T-cell (primary cell): ENCODE results near the gene PCCB. TPM values are rescaled to one million over a fixed set of nuclear protein-coding genes. Genes with fewer than 3 reads are reported as not detected.
A peak's percentile ranks its signal among the peaks of the same experiment; 100 is the strongest.
"Not testable (repeated sequence)": the region's sequence is repeated elsewhere in the genome, so short reads cannot be mapped to it uniquely, and the experiment has no call there.

Experiments used
- ATAC-seq, 4 experiments: fragments of 200-7000 bp in 3 of 4; fragments of 150-1000 bp in 1 of 4; cut with Tn5 transposase; replicated peaks in 1 of 4; 1 replicate in 3 of 4; 2 replicates in 1 of 4; pipeline ENCODE4 v1.10.0; 2021; ENCODE audit warnings: moderate library complexity in 3 of 4, mild to moderate bottlenecking in 2 of 4, moderate number of reproducible peaks in 1 of 4
- CTCF ChIA-PET, 2 donors: fragments of 300-600 bp; sonication (Branson Sonifier 250); formaldehyde crosslinking; loops; one replicate each; lab custom pipeline; 2022; ENCODE audit warnings: antibody characterized with exemption in 2 of 2; lab: Charles Lee
- POLR2A ChIA-PET, 2 donors: fragments of 300-600 bp; sonication (Branson Sonifier 250); formaldehyde crosslinking; loops; one replicate each; lab custom pipeline; 2022; ENCODE audit warnings: antibody characterized with exemption in 2 of 2; lab: Charles Lee
- DNase-seq, 35 experiments: peaks; one replicate each; pipeline versions ENCODE4 v3.0.0 to v3.0.0-alpha.2; 2013 to 2023
- H3K27ac ChIP-seq: one replicate; pipeline ENCODE4 v1.5.1; 2013; ENCODE audit warnings: low read length
- H3K27me3 ChIP-seq, 2 experiments: replicated peaks in 1 of 2; 1 replicate in 1 of 2; 2 replicates in 1 of 2; pipeline versions ENCODE4 v1.6.1 to v1.7.0; 2013; ENCODE audit warnings: low read length in 1 of 2, mixed read lengths in 1 of 2; ENCODE audit not compliant: control insufficient read depth in 2 of 2, insufficient read depth in 2 of 2; ENCODE audit errors: extremely low read depth in 1 of 2
- H3K36me3 ChIP-seq, 2 donors: 1 replicate in 1 of 2; 2 replicates in 1 of 2; pipeline versions ENCODE4 v1.6.1 to v1.7.0; 2013; ENCODE audit warnings: low read length in 1 of 2; ENCODE audit not compliant: control insufficient read depth in 2 of 2, insufficient read depth in 1 of 2; ENCODE audit errors: extremely low read depth in 1 of 2
- H3K4me1 ChIP-seq, 2 experiments: 1 replicate in 1 of 2; 2 replicates in 1 of 2; pipeline versions ENCODE4 v1.6.1 to v1.7.0; 2013; ENCODE audit warnings: low read length in 2 of 2, mixed read lengths in 1 of 2; ENCODE audit not compliant: insufficient read depth in 2 of 2, control insufficient read depth in 1 of 2; ENCODE audit errors: extremely low read depth in 1 of 2
- H3K4me3 ChIP-seq, 2 donors: 1 replicate in 1 of 2; 2 replicates in 1 of 2; pipeline versions ENCODE4 v1.5.1 to v1.7.0; 2013; ENCODE audit warnings: mild to moderate bottlenecking in 2 of 2, low read length in 1 of 2, moderate library complexity in 1 of 2; ENCODE audit not compliant: control insufficient read depth in 1 of 2; ENCODE audit errors: extremely low read depth in 1 of 2
- H3K9me3 ChIP-seq: 2 replicates; pipeline ENCODE4 v1.7.0; 2013
- H3K27ac Mint-ChIP-seq, 2 donors: one replicate each; pipeline ENCODE4 v1.8.0; 2020 to 2021; ENCODE audit warnings: mild to moderate bottlenecking in 2 of 2, mixed read lengths in 2 of 2
- H3K27me3 Mint-ChIP-seq, 2 donors: one replicate each; pipeline ENCODE4 v1.8.0; 2021 to 2022; ENCODE audit warnings: mixed read lengths in 2 of 2
- H3K36me3 Mint-ChIP-seq: one replicate; pipeline ENCODE4 v1.8.0; 2021; ENCODE audit warnings: mixed read lengths
- H3K4me1 Mint-ChIP-seq, 3 donors: one replicate each; pipeline ENCODE4 v1.8.0; 2020 to 2022; ENCODE audit warnings: mixed read lengths in 3 of 3, mild to moderate bottlenecking in 1 of 3
- H3K4me3 Mint-ChIP-seq, 3 donors: one replicate each; pipeline ENCODE4 v1.8.0; 2020 to 2022; ENCODE audit warnings: mild to moderate bottlenecking in 3 of 3, mixed read lengths in 3 of 3, moderate library complexity in 3 of 3
- H3K9me3 Mint-ChIP-seq, 3 donors: one replicate each; pipeline ENCODE4 v1.8.0; 2020 to 2022; ENCODE audit warnings: mixed read lengths in 3 of 3
- WGBS: methylation state at CpG from one replicate; pipeline ENCODE4 v1.1.5; 2013; ENCODE audit warnings: missing lambda C conversion rate; ENCODE audit not compliant: insufficient coverage; 5-methylcytosine and 5-hydroxymethylcytosine counted together
- total RNA-seq, 35 experiments: library from RNA in 6 of 35; stranded (reverse) in 6 of 35; fragments of 120-200 nt in 1 of 35; gene quantifications; one replicate each; pipeline versions ENCODE4 v1.2.1 to v1.2.4 and lab custom pipeline; 2013 to 2026

PCCB gene
- total RNA-seq: 10 to 100 TPM; 13.8 to 19.3 (median 16.1) TPM
- 20.4 TPM for total RNA-seq (2013)
- 11.6 to 48.7 (median 18.6) reads per million in 29 experiments for total RNA-seq (lab: John Stamatoyannopoulos, UW)

GRCh38 chr3:136250059-136250902, at the start of gene PCCB:
TSS of gene PCCB (plus strand) at chr3:136250340. CDS start at chr3:136250376, 36 bp downstream.
- no peaks in the 10 kb centered on the region for H3K36me3 ChIP-seq
- Mint-ChIP-seq H3K4me3 (peak within 1 kb of the TSS; percentile 83 to 90 (median 88)), H3K9me3 (no peaks in the 10 kb centered on the region), H3K27ac (peak within 1 kb of the TSS; percentile 91 to 92), H3K36me3 (no peaks in the 10 kb centered on the region), H3K27me3 (no peaks in the 10 kb centered on the region), H3K4me1 (peaks cover 19 to 26% (median 22%) of the 10 kb centered on the region in 3 donors)
- H3K4me1 ChIP-seq: peaks cover 8 to 17% of the 10 kb centered on the region in 2 experiments
- H3K4me3 ChIP-seq: peak within 1 kb of the TSS; percentile 70 to 80
- peak; percentile 84 to 96 (median 89) for DNase-seq
- H3K27ac ChIP-seq: peak within 1 kb of the TSS; percentile 65
- ChIA-PET POLR2A (interaction anchor here (0.6 to 0.7 kb wide), 5 partner anchors 54 to 1767 kb away, joined by 3 to 11 read pairs (median 4); partner anchors contain the start of gene MSL2 (in 1 of the 2)), CTCF (interaction anchor here (0.6 to 1.7 kb wide), 10 partner anchors 36 to 765 kb away, joined by 3 to 9 read pairs (median 4); partner anchors contain the start of gene STAG1 (in 1 of the 2))
- H3K9me3 ChIP-seq: no peaks in the 10 kb centered on the region
- WGBS: under 1% methylated on average over 63 of the region's 64 CpGs
- peak; percentile 98 to 99 (median 99) for ATAC-seq
- H3K27me3 ChIP-seq: no peaks in the 10 kb centered on the region

GRCh38 chr3:136207489-136208115, 42.5 kb upstream of the PCCB start:
- WGBS: 90% methylated on average over 2 of the region's 4 CpGs
- H3K4me1 ChIP-seq: no peaks in the 10 kb centered on the region
- Mint-ChIP-seq H3K27me3 (peaks cover 5 to 14% of the 10 kb centered on the region in 2 donors), H3K27ac (no peak overlapping the region), H3K4me3 (no peak overlapping the region), H3K4me1 (no peaks in the 10 kb centered on the region), H3K36me3 (no peaks in the 10 kb centered on the region), H3K9me3 (no peaks in the 10 kb centered on the region)
- no peaks in the 10 kb centered on the region for H3K36me3 ChIP-seq
- no peak overlapping the region for H3K4me3 ChIP-seq
- no peak overlapping the region for H3K27ac ChIP-seq
- CTCF ChIA-PET: interaction anchor here (0.7 kb wide), 2 partner anchors 10 to 184 kb away, joined by 3 to 4 read pairs; no protein-coding TSS in a partner anchor
- H3K27me3 ChIP-seq: peaks cover 0 to 16% of the 10 kb centered on the region in 2 experiments
- POLR2A ChIA-PET: interaction anchor here in 1 of 2 donors (0.5 kb wide), 1 partner anchor 1892 kb away, joined by 3 read pairs; no protein-coding TSS in a partner anchor
- no peaks in the 10 kb centered on the region for H3K9me3 ChIP-seq
- ATAC-seq: no peak
- DNase-seq: no peak

GRCh38 chr3:136209921-136210320, 40.2 kb upstream of the PCCB start:
- Mint-ChIP-seq H3K4me1 (no peaks in the 10 kb centered on the region), H3K36me3 (no peaks in the 10 kb centered on the region)
- POLR2A ChIA-PET: no interaction called here

GRCh38 chr3:136211547-136211946, 38.6 kb upstream of the PCCB start:
- Mint-ChIP-seq H3K9me3 (no peaks in the 10 kb centered on the region), H3K27ac (no peak overlapping the region), H3K36me3 (no peaks in the 10 kb centered on the region), H3K27me3 (peaks cover 5 to 9% of the 10 kb centered on the region in 2 donors), H3K4me3 (no peak overlapping the region), H3K4me1 (no peaks in the 10 kb centered on the region)
- DNase-seq (no peak), ATAC-seq (no peak)
- no peaks in the 10 kb centered on the region for H3K9me3 ChIP-seq
- H3K4me3 ChIP-seq: no peak overlapping the region
- POLR2A ChIA-PET: no interaction called here
- H3K4me1 ChIP-seq: no peaks in the 10 kb centered on the region
- CTCF ChIA-PET: interaction anchor here in 1 of 2 donors (0.6 kb wide), 1 partner anchor 22 kb away, joined by 5 read pairs; no protein-coding TSS in a partner anchor
- H3K27me3 ChIP-seq: peaks cover 0 to 16% of the 10 kb centered on the region in 2 experiments
- no peaks in the 10 kb centered on the region for H3K36me3 ChIP-seq
- 60% methylated on average over 1 of the region's 2 CpGs for WGBS
- no peak overlapping the region for H3K27ac ChIP-seq

More at GRCh38 chr3:136209921-136210320, 40.2 kb upstream of the PCCB start:
- Histone ChIP-seq H3K4me3 (no peak overlapping the region), H3K4me1 (no peaks in the 10 kb centered on the region), H3K27me3 (peaks cover 0 to 16% of the 10 kb centered on the region in 2 experiments), H3K36me3 (no peaks in the 10 kb centered on the region), H3K9me3 (no peaks in the 10 kb centered on the region), H3K27ac (no peak overlapping the region)
- CTCF ChIA-PET: interaction anchor here in 1 of 2 donors (0.6 to 0.7 kb wide), 2 partner anchors 20 to 74 kb away, joined by 3 to 7 read pairs; no protein-coding TSS in a partner anchor
- no peak for ATAC-seq
- no peak overlapping the region for H3K27ac Mint-ChIP-seq
- H3K27me3 Mint-ChIP-seq: peaks cover 5 to 14% of the 10 kb centered on the region in 2 donors
- DNase-seq: no peak
- no peak overlapping the region for H3K4me3 Mint-ChIP-seq
- H3K9me3 Mint-ChIP-seq: no peaks in the 10 kb centered on the region

GRCh38 chr3:136222746-136223145, 27.4 kb upstream of the PCCB start:
- H3K27me3 ChIP-seq, POLR2A ChIA-PET, H3K4me1 Mint-ChIP-seq, H3K9me3 Mint-ChIP-seq, H3K36me3 ChIP-seq, DNase-seq, ATAC-seq, H3K36me3 Mint-ChIP-seq, H3K27ac ChIP-seq, H3K4me3 ChIP-seq, H3K4me1 ChIP-seq, H3K27ac Mint-ChIP-seq, H3K9me3 ChIP-seq, CTCF ChIA-PET, H3K4me3 Mint-ChIP-seq: not testable (repeated sequence)
- H3K27me3 Mint-ChIP-seq: peaks cover 8 to 10% of the 10 kb centered on the region in 2 donors
- WGBS: 77% methylated on average over 3 of the region's 4 CpGs

- H3K4me3 Mint-ChIP-seq: no peak overlapping the region
- Histone ChIP-seq H3K36me3 (no peaks in the 10 kb centered on the region), H3K27me3 (peaks cover 0 to 2% of the 10 kb centered on the region in 2 experiments), H3K9me3 (no peaks in the 10 kb centered on the region), H3K4me3 (no peak overlapping the region), H3K4me1 (no peaks in the 10 kb centered on the region), H3K27ac (no peak overlapping the region)
- H3K27me3 Mint-ChIP-seq: peaks cover 0 to 2% of the 10 kb centered on the region in 2 donors
- no peak overlapping the region for H3K27ac Mint-ChIP-seq
- no peak for DNase-seq
- no peak for ATAC-seq
- no peaks in the 10 kb centered on the region for H3K4me1 Mint-ChIP-seq
- CTCF ChIA-PET: no interaction called here
- H3K36me3 Mint-ChIP-seq: no peaks in the 10 kb centered on the region
- WGBS: no CpG with 5 or more reads among the region's 2 CpGs
- POLR2A ChIA-PET: no interaction called here
- no peaks in the 10 kb centered on the region for H3K9me3 Mint-ChIP-seq
These were observed 17.7 kb upstream of the PCCB start for GRCh38 chr3:136232413-136232812.
